HCT116 (cell line): ENCODE results near the gene ABCF3. TPM values are rescaled to one million over a fixed set of nuclear protein-coding genes. Genes with fewer than 3 reads are reported as not detected.

Experiments
- ATAC-seq: fragments of 200-7000 bp; cut with Tn5 transposase; 2 replicates; pipeline ENCODE4 v1.9.1; 2020; ENCODE audit warnings: mild to moderate bottlenecking, moderate library complexity
- BruUV-seq: library from RNA; stranded (reverse); fragments of 400-500 nt; replicated peaks from 2 replicates; lab custom pipeline; 2021; lab: Mats Ljungman, UMichigan
- CTCF ChIA-PET: fragments of 300-600 bp; sonication (Branson Sonifier 250); formaldehyde crosslinking; loops from one replicate; lab custom pipeline; 2021; ENCODE audit warnings: antibody characterized with exemption; lab: Charles Lee
- POLR2A ChIA-PET: fragments of 300-600, 350-600 bp; sonication (Branson Sonifier 250); formaldehyde crosslinking; loops from one replicate; lab custom pipeline; 2021; ENCODE audit warnings: antibody characterized with exemption; lab: Charles Lee
- RAD21 ChIA-PET, 2 experiments: fragments of 300-600 bp; sonication (Branson Sonifier 250); formaldehyde crosslinking; loops; one replicate each; lab custom pipeline; 2023; ENCODE audit warnings: low total read pairs in 2 of 2; ENCODE audit not compliant: uncharacterized antibody in 2 of 2, unreplicated experiment in 2 of 2, low non-redundant PET in 1 of 2; lab: Charles Lee
- DNase-seq: peaks from one replicate; pipeline ENCODE4 v3.0.0-alpha.2; 2010; ENCODE audit warnings: low read depth, low spot score
- H2AFZ ChIP-seq: fragments of 200-600 bp; shearing (Covaris generic), sonication (generic); 2 replicates; pipeline ENCODE4 v1.6.1; 2017; ENCODE audit warnings: low read depth, mixed run types, mixed read lengths, antibody characterized with exemption, low read length; ENCODE audit not compliant: poor library complexity, severe bottlenecking
- H3K27ac ChIP-seq: 2 replicates; pipeline ENCODE4 v1.5.1; 2012; ENCODE audit warnings: low read depth, low read length
- H3K27me3 ChIP-seq: fragments of 200-600 bp; sonication (generic); 2 replicates; pipeline ENCODE4 v1.6.1; 2016; ENCODE audit warnings: mixed run types, low read length, mixed read lengths; ENCODE audit not compliant: insufficient read depth
- H3K36me3 ChIP-seq, 2 experiments: fragments of 200-500 bp in 1 of 2; fragments of 200-600 bp in 1 of 2; sonication (Bioruptor generic) in 1 of 2; sonication (generic) in 1 of 2; 2 replicates each; pipeline versions ENCODE4 v1.5.1 to v1.6.1; 2014 to 2016; ENCODE audit warnings: low read length in 2 of 2, inconsistent platforms in 1 of 2, mixed read lengths in 1 of 2, mixed run types in 1 of 2; ENCODE audit not compliant: insufficient read depth in 2 of 2, control insufficient read depth in 1 of 2
- H3K4me1 ChIP-seq, 2 experiments: fragments of 200-600 bp in 1 of 2; sonication (generic) in 1 of 2; 2 replicates each; pipeline versions ENCODE4 v1.5.1 to v1.6.1; 2012 to 2017; ENCODE audit warnings: low read length in 2 of 2, inconsistent platforms in 1 of 2, mild to moderate bottlenecking in 1 of 2, mixed read lengths in 1 of 2, mixed run types in 1 of 2, moderate library complexity in 1 of 2; ENCODE audit not compliant: insufficient read depth in 2 of 2, control insufficient read depth in 1 of 2
- H3K4me2 ChIP-seq: fragments of 200-600 bp; sonication (generic); 2 replicates; pipeline ENCODE4 v1.6.1; 2017; ENCODE audit warnings: mixed run types, low read length, mixed read lengths
- H3K4me3 ChIP-seq, 2 experiments: fragments of 200-600 bp in 1 of 2; sonication (generic) in 1 of 2; replicated peaks in 1 of 2; 2 replicates each; pipeline ENCODE4 v1.5.1; 2011 to 2016; ENCODE audit warnings: low read length in 2 of 2, control low read depth in 1 of 2, low read depth in 1 of 2, mild to moderate bottlenecking in 1 of 2, mixed read lengths in 1 of 2, mixed run types in 1 of 2
- H3K79me2 ChIP-seq: fragments of 200-600 bp; sonication (generic); 2 replicates; pipeline ENCODE4 v1.6.1; 2017; ENCODE audit warnings: mild to moderate bottlenecking, mixed run types, low read length, moderate library complexity, mixed read lengths; ENCODE audit not compliant: insufficient read depth
- H3K9ac ChIP-seq: fragments of 200-600 bp; sonication (generic); 2 replicates; pipeline ENCODE4 v1.6.1; 2016; ENCODE audit warnings: low read length, mixed read lengths
- H3K9me2 ChIP-seq: fragments of 200-600 bp; sonication (generic), shearing (Covaris generic); 2 replicates; pipeline ENCODE4 v1.6.1; 2017; ENCODE audit warnings: mixed run types, mild to moderate bottlenecking, moderate library complexity; ENCODE audit not compliant: insufficient read depth
- H3K9me3 ChIP-seq, 2 experiments: fragments of 200-500 bp in 1 of 2; fragments of 200-600 bp in 1 of 2; sonication (Bioruptor generic) in 1 of 2; sonication (generic) in 1 of 2; 2 replicates each; pipeline ENCODE4 v1.6.1; 2014 to 2017; ENCODE audit warnings: low read length in 2 of 2, mixed read lengths in 2 of 2, inconsistent platforms in 1 of 2, low read depth in 1 of 2, mild to moderate bottlenecking in 1 of 2, mixed run types in 1 of 2, moderate library complexity in 1 of 2; ENCODE audit not compliant: control insufficient read depth in 1 of 2, insufficient read depth in 1 of 2
- H4K20me1 ChIP-seq: fragments of 200-600 bp; sonication (generic), shearing (Covaris generic); 2 replicates; pipeline ENCODE4 v1.6.1; 2017; ENCODE audit warnings: mixed run types, mild to moderate bottlenecking, moderate library complexity; ENCODE audit not compliant: insufficient read depth
- CBX3 ChIP-seq: IDR thresholded peaks from 2 replicates; pipeline ENCODE4 v1.6.1; 2012; ENCODE audit warnings: low read depth
- CEBPB ChIP-seq: IDR thresholded peaks from 2 replicates; pipeline ENCODE4 v1.6.1; 2012; ENCODE audit warnings: low read depth
- EGR1 ChIP-seq: IDR thresholded peaks from 2 replicates; pipeline ENCODE4 v1.6.1; 2012; ENCODE audit warnings: low read depth
- ELF1 ChIP-seq: IDR thresholded peaks from 2 replicates; pipeline ENCODE4 v1.6.1; 2012; ENCODE audit warnings: low read depth, borderline replicate concordance
- EZH2phosphoT487 ChIP-seq: fragments of 200-600 bp; IDR thresholded peaks from 2 replicates; pipeline ENCODE4 v1.6.1; 2018; ENCODE audit warnings: antibody characterized with exemption, borderline replicate concordance
- FOSL1 ChIP-seq: IDR thresholded peaks from 2 replicates; pipeline ENCODE4 v1.6.1; 2012; ENCODE audit warnings: low read depth
- JUND ChIP-seq: IDR thresholded peaks from 2 replicates; pipeline ENCODE4 v1.6.1; 2012
- POLR2A ChIP-seq: IDR thresholded peaks from 2 replicates; pipeline ENCODE4 v1.7.0; 2011; ENCODE audit warnings: borderline replicate concordance; ENCODE audit not compliant: insufficient read depth, insufficient read length; ENCODE audit errors: extremely low read depth
- POLR2AphosphoS5 ChIP-seq: IDR thresholded peaks from 2 replicates; pipeline ENCODE4 v1.6.1; 2011; ENCODE audit warnings: mild to moderate bottlenecking, low read depth, low read length, moderate library complexity
- RAD21 ChIP-seq: IDR thresholded peaks from 2 replicates; pipeline ENCODE4 v1.6.1; 2012; ENCODE audit warnings: low read depth, mild to moderate bottlenecking
- SIN3A ChIP-seq: IDR thresholded peaks from 2 replicates; pipeline ENCODE4 v1.6.1; 2012; ENCODE audit warnings: low read depth
- SP1 ChIP-seq: IDR thresholded peaks from 2 replicates; pipeline ENCODE4 v1.6.1; 2012; ENCODE audit warnings: low read depth
- SRF ChIP-seq: IDR thresholded peaks from 2 replicates; pipeline ENCODE4 v1.6.1; 2012; ENCODE audit warnings: low read depth
- TCF7L2 ChIP-seq: IDR thresholded peaks from 2 replicates; pipeline ENCODE4 v1.7.0; 2011; ENCODE audit warnings: borderline replicate concordance, inconsistent platforms; ENCODE audit not compliant: insufficient read depth, insufficient read length; ENCODE audit errors: extremely low read depth
- YY1 ChIP-seq: IDR thresholded peaks from 2 replicates; pipeline ENCODE4 v1.6.1; 2011; ENCODE audit warnings: low read length, low read depth, moderate library complexity, mild to moderate bottlenecking; ENCODE audit not compliant: insufficient replicate concordance; ENCODE audit errors: extremely low read depth
- ZFX ChIP-seq: fragments of 450-650 bp; IDR thresholded peaks from 2 replicates; pipeline ENCODE4 v1.6.1; 2017
- intact Hi-C: fragments of 100-400 bp; cut with micrococcal nuclease; formaldehyde crosslinking; loops from 2 replicates; pipeline ENCODE4 v1.10.0; 2022
- total RNA-seq: library from RNA; stranded (reverse); gene quantifications from one replicate; pipeline ENCODE4 v1.2.1, GENCODE V29; 2021; ENCODE audit not compliant: unreplicated experiment
- TF ChIP-seq, protein P1 (sequence below), 3 experiments: fragments of 200-600 bp in 1 of 3; sonication (generic) in 1 of 3; IDR thresholded peaks in 2 of 3; conservative IDR thresholded peaks in 1 of 3; 2 replicates each; pipeline ENCODE4 v1.5.1; 2012 to 2017; ENCODE audit warnings: low read depth in 2 of 3, low read length in 2 of 3, antibody characterized with exemption in 1 of 3, borderline replicate concordance in 1 of 3, control low read depth in 1 of 3, mild to moderate bottlenecking in 1 of 3, mixed read lengths in 1 of 3, mixed run types in 1 of 3, moderate library complexity in 1 of 3; ENCODE audit not compliant: insufficient read depth in 1 of 3
- TF ChIP-seq, protein P2 (sequence below): IDR thresholded peaks from 2 replicates; pipeline ENCODE4 v1.6.1; 2012

The ABCF3 gene
- total RNA-seq, 1 experiment from 2014 or later, result 74.6 TPM

DNA sequence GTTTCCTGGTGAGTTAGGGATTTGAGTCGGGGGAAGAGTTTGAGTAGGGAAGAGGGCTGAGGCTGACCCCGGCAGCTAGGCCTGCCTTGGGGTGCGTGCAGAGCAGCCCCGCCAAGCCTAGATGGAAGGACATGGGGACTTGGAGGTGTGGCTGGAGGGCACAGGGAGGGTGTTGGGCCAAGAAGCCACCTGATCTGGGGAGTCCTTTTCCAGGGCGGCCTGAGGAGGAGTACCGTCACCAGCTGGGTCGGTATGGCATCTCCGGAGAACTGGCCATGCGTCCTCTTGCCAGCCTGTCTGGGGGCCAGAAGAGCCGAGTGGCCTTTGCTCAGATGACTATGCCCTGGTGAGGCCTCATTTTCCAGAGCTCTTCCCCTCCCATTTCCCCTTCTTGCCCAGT lies 6.9 kb downstream of the ABCF3 start (continued):
- no peak for TF ChIP-seq TCF7L2
- TF ChIP-seq, protein P1, sequence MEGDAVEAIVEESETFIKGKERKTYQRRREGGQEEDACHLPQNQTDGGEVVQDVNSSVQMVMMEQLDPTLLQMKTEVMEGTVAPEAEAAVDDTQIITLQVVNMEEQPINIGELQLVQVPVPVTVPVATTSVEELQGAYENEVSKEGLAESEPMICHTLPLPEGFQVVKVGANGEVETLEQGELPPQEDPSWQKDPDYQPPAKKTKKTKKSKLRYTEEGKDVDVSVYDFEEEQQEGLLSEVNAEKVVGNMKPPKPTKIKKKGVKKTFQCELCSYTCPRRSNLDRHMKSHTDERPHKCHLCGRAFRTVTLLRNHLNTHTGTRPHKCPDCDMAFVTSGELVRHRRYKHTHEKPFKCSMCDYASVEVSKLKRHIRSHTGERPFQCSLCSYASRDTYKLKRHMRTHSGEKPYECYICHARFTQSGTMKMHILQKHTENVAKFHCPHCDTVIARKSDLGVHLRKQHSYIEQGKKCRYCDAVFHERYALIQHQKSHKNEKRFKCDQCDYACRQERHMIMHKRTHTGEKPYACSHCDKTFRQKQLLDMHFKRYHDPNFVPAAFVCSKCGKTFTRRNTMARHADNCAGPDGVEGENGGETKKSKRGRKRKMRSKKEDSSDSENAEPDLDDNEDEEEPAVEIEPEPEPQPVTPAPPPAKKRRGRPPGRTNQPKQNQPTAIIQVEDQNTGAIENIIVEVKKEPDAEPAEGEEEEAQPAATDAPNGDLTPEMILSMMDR (IDR thresholded peaks at IDR 0.05 in 2 of 3, conservative IDR thresholded peaks at IDR 0.05 in 1 of 3; ENCODE audit: borderline replicate concordance in 1 of 3, insufficient read depth in 1 of 3, low read depth in 2 of 3, low read length in 2 of 3), result no peak
- TF ChIP-seq EGR1, result no peak
- TF ChIP-seq SP1, result no peak
- no peak for TF ChIP-seq RAD21
- no peak for TF ChIP-seq JUND
- no peak for TF ChIP-seq ZFX
- TF ChIP-seq SIN3A, result no peak
- no peak for TF ChIP-seq FOSL1
- TF ChIP-seq, protein P2, sequence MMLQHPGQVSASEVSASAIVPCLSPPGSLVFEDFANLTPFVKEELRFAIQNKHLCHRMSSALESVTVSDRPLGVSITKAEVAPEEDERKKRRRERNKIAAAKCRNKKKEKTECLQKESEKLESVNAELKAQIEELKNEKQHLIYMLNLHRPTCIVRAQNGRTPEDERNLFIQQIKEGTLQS, result no peak

DNA sequence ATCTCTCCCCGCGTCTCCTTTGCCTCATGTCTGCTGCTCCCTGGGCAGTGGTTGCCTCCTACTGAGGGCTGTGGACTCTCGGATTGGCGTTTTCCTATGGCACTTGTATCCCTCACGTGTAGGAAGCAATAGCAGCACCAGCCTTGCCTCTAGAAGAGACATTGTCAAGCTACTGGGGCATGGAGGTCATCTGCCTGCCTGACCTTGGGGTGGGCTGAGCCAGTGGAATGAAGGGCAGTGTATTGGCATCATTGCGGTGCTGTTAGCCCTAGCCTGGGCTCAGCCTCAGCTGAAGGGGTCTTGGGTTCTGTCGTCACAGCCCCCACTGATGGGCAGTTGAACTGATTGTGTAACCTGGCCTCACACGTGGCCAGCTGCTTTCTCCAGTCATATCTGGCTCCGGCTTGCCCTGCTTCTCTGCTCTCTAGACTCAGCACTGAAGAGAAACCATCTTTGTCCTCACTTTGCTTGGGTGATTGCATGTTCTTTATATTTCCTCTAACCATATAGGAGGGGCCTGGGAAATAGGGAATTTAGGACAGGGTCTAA lies 8.1 kb downstream of the ABCF3 start:
- Histone ChIP-seq H3K4me3 (no peak overlapping the region), H3K9me3 (no peaks in the 10 kb centered on the region), H3K9ac (no peak overlapping the region), H3K4me1 (no peaks in the 10 kb centered on the region), H3K79me2 (peaks cover 16% of the 10 kb centered on the region; the same call in 1 of the 2 replicates), H3K9me2 (no peaks in the 10 kb centered on the region), H3K36me3 (peaks cover 48 to 50% of the 10 kb centered on the region in 2 experiments), H4K20me1 (no peaks in the 10 kb centered on the region), H3K27ac (no peak overlapping the region), H3K27me3 (no peaks in the 10 kb centered on the region), H2AFZ (no peak overlapping the region), H3K4me2 (no peak overlapping the region)
- DNase-seq (no peak), ATAC-seq (no peak)
- ChIA-PET CTCF (no interaction called here), RAD21 (no interaction called here), POLR2A (no interaction called here)
- BruUV-seq, result no TSS peak
- TF ChIP-seq, protein P2, result no peak
- TF ChIP-seq FOSL1, result no peak
- no peak for TF ChIP-seq ELF1
- no peak for TF ChIP-seq POLR2AphosphoS5
- no peak for TF ChIP-seq EZH2phosphoT487
- TF ChIP-seq, protein P1 (IDR thresholded peaks at IDR 0.05 in 2 of 3, conservative IDR thresholded peaks at IDR 0.05 in 1 of 3; ENCODE audit: borderline replicate concordance in 1 of 3, insufficient read depth in 1 of 3, low read depth in 2 of 3, low read length in 2 of 3), result no peak
- TF ChIP-seq POLR2A, result no peak
- no peak for TF ChIP-seq SP1
- no peak for TF ChIP-seq RAD21
- TF ChIP-seq SRF, result no peak
- no peak for TF ChIP-seq TCF7L2
- TF ChIP-seq CEBPB, result no peak
- no peak for TF ChIP-seq ZFX
- no peak for TF ChIP-seq CBX3
- no peak for TF ChIP-seq SIN3A
- TF ChIP-seq YY1, result no peak
- TF ChIP-seq JUND, result no peak
- TF ChIP-seq EGR1, result no peak
- intact Hi-C loops, result no loop called here
